OCI-LY7 (cell line): ENCODE results near the gene C1orf185. TPM values are rescaled to one million over a fixed set of nuclear protein-coding genes. Genes with fewer than 3 reads are reported as not detected.

Source experiments
- BruUV-seq: library from RNA; stranded (reverse); fragments of 400-500 nt; replicated peaks from 2 replicates; lab custom pipeline; 2021; lab: Mats Ljungman, UMichigan
- CTCF ChIA-PET: fragments of 300-600 bp; sonication (Branson Sonifier 250); formaldehyde crosslinking; loops from one replicate; lab custom pipeline; 2022; ENCODE audit warnings: antibody characterized with exemption; ENCODE audit not compliant: unreplicated experiment; lab: Charles Lee
- POLR2A ChIA-PET: fragments of 300-600 bp; sonication (Branson Sonifier 250); formaldehyde crosslinking; loops from one replicate; lab custom pipeline; 2022; ENCODE audit warnings: antibody characterized with exemption; lab: Charles Lee
- DNase-seq: peaks from one replicate; pipeline ENCODE4 v3.0.0-alpha.2; 2015; ENCODE audit warnings: low spot score
- H2AFZ ChIP-seq: fragments of 200-600 bp; sonication (generic), shearing (Covaris generic); 2 replicates; pipeline ENCODE4 v1.6.1; 2014; ENCODE audit warnings: mild to moderate bottlenecking, antibody characterized with exemption, low read length, moderate library complexity
- H3K27ac ChIP-seq: fragments of 200-600 bp; sonication (generic); 2 replicates; pipeline ENCODE4 v1.5.1; 2014; ENCODE audit warnings: mixed run types, low read depth, mild to moderate bottlenecking, moderate library complexity, low read length, inconsistent platforms; ENCODE audit not compliant: poor library complexity, severe bottlenecking
- H3K36me3 ChIP-seq: fragments of 200-600 bp; sonication (generic); 2 replicates; pipeline ENCODE4 v1.6.1; 2014; ENCODE audit warnings: mild to moderate bottlenecking, antibody characterized with exemption, low read length, moderate library complexity, mixed read lengths; ENCODE audit not compliant: insufficient read depth
- H3K4me1 ChIP-seq: fragments of 200-600 bp; sonication (generic); 2 replicates; pipeline ENCODE4 v1.5.1; 2014; ENCODE audit warnings: mild to moderate bottlenecking, low read length; ENCODE audit not compliant: insufficient read depth, poor library complexity, severe bottlenecking
- H3K4me2 ChIP-seq: fragments of 200-600 bp; sonication (generic); 2 replicates; pipeline ENCODE4 v1.6.1; 2014; ENCODE audit warnings: mild to moderate bottlenecking, low read length
- H3K4me3 ChIP-seq: fragments of 200-600 bp; sonication (generic); 2 replicates; pipeline ENCODE4 v1.5.1; 2014; ENCODE audit warnings: mild to moderate bottlenecking, low read depth, low read length; ENCODE audit not compliant: poor library complexity, severe bottlenecking
- H3K79me2 ChIP-seq: fragments of 200-600 bp; sonication (generic); 2 replicates; pipeline ENCODE4 v1.6.1; 2016; ENCODE audit warnings: low read depth, mild to moderate bottlenecking, low read length, moderate library complexity, mixed read lengths; ENCODE audit not compliant: insufficient read depth
- H3K9me2 ChIP-seq: fragments of 200-600 bp; sonication (generic); 2 replicates; pipeline ENCODE4 v1.6.1; 2016; ENCODE audit warnings: mild to moderate bottlenecking, low read length, mixed read lengths; ENCODE audit not compliant: insufficient read depth
- H3K9me3 ChIP-seq: fragments of 200-600 bp; sonication (generic); 2 replicates; pipeline ENCODE4 v1.6.1; 2014; ENCODE audit warnings: mild to moderate bottlenecking, mixed run types, low read length, mixed read lengths
- H4K20me1 ChIP-seq: fragments of 200-600 bp; sonication (generic); 2 replicates; pipeline ENCODE4 v1.6.1; 2014; ENCODE audit warnings: mild to moderate bottlenecking, antibody characterized with exemption, low read length, moderate library complexity, mixed read lengths; ENCODE audit not compliant: insufficient read depth
- CTCF ChIP-seq: fragments of 200-600 bp; sonication (generic); conservative IDR thresholded peaks from 2 replicates; pipeline ENCODE4 v1.5.1; 2014; ENCODE audit warnings: mild to moderate bottlenecking, antibody characterized with exemption, low read length, moderate library complexity, mixed read lengths
- EZH2phosphoT487 ChIP-seq: fragments of 200-600 bp; sonication (generic); IDR thresholded peaks from 2 replicates; pipeline ENCODE4 v1.6.1; 2018; ENCODE audit warnings: low read depth, borderline replicate concordance, mild to moderate bottlenecking, mixed run types, antibody characterized with exemption, low read length, moderate library complexity, mixed read lengths
- intact Hi-C: fragments of 100-400 bp; cut with micrococcal nuclease; formaldehyde crosslinking; loops from one replicate; pipeline ENCODE4 v1.10.0; 2022; ENCODE audit not compliant: unreplicated experiment
- total RNA-seq, 2 experiments: library from RNA; depleted of rRNA in 1 of 2; stranded (reverse); fragments of >200 nt in 1 of 2; shearing (Covaris generic) in 1 of 2; gene quantifications; 2 replicates each; pipeline ENCODE4 v1.2.3, GENCODE V29; 2014 to 2022

The C1orf185 gene
- total RNA-seq, 2 experiments from 2014 or later, result not detected

- H2AFZ ChIP-seq, result no peak overlapping the region
- intact Hi-C loops, result no loop called here
- H4K20me1 ChIP-seq, result no peaks in the 10 kb centered on the region
- no peaks in the 10 kb centered on the region for H3K9me3 ChIP-seq
- POLR2A ChIA-PET, result no interaction called here
- no peaks in the 10 kb centered on the region for H3K4me1 ChIP-seq
- BruUV-seq, result no TSS peak
- H3K36me3 ChIP-seq, result no peaks in the 10 kb centered on the region
- no peaks in the 10 kb centered on the region for H3K79me2 ChIP-seq
- no peak for TF ChIP-seq EZH2phosphoT487
- no peak for TF ChIP-seq CTCF
- no peak overlapping the region for H3K27ac ChIP-seq
- no peaks in the 10 kb centered on the region for H3K9me2 ChIP-seq
- H3K4me3 ChIP-seq, result no peak overlapping the region
- DNase-seq, result no peak
- no peak overlapping the region for H3K4me2 ChIP-seq
- CTCF ChIA-PET, result no interaction called here
These were observed 29.4 kb upstream of the C1orf185 start for GRCh38 chr1:51072651-51073050.

- intact Hi-C loops, result no loop called here
- Histone ChIP-seq H3K36me3 (no peaks in the 10 kb centered on the region), H3K9me3 (no peaks in the 10 kb centered on the region), H4K20me1 (no peaks in the 10 kb centered on the region), H3K9me2 (no peaks in the 10 kb centered on the region), H2AFZ (no peak overlapping the region), H3K79me2 (no peaks in the 10 kb centered on the region), H3K4me3 (no peak overlapping the region), H3K4me2 (no peak overlapping the region), H3K4me1 (no peaks in the 10 kb centered on the region), H3K27ac (no peak overlapping the region)
- DNase-seq, result no peak
- BruUV-seq, result no TSS peak
- TF ChIP-seq CTCF, result no peak
- no peak for TF ChIP-seq EZH2phosphoT487
- POLR2A ChIA-PET, result no interaction called here
- CTCF ChIA-PET, result no interaction called here
These were observed 28.6 kb upstream of the C1orf185 start for GRCh38 chr1:51073456-51073855.

DNA sequence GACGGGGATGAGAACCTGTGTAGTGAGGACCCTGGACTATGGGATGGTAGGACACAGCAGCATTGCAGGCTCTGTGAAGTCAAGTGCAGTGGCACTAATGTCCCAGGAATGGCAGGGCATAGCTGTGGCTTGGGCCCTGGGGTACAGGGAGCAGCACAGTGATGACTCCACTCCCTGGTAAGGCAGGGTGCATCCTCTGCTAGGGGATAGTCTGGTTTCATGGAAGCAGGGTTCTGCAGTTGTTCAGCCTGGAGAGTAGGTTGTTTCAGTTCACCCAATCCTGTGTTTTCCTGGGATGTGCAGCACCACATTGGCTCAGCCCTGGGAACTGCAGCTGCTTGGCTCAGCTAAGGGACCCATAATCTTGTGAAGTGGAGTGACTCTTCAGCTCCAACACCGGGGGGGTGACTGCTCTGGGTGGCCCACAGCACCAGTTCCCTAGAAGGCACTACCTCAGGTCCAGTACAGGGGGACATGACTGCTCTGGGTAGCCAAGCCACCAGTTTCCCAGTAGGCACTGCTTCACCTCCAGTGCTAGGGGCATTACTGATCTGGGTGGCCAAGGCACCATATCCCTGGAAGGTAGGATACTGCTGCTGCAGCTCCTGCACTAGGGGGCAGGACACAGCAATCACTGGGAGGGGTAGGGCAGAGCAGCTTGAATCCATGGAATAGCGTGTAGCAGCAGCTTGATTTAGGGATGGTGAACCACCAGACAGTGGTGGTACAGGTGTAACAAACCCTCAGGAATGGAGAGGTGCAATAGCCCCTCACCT lies 15.3 kb upstream of the C1orf185 start:
- POLR2A ChIA-PET, result interaction anchor here (0.5 to 0.7 kb wide), 3 partner anchors 15 to 1791 kb away, joined by 3 read pairs; no protein-coding TSS in a partner anchor
- no peak overlapping the region for H2AFZ ChIP-seq
- H4K20me1 ChIP-seq, result no peaks in the 10 kb centered on the region
- no peak for TF ChIP-seq EZH2phosphoT487
- no peak for TF ChIP-seq CTCF
- no peaks in the 10 kb centered on the region for H3K79me2 ChIP-seq
- no peaks in the 10 kb centered on the region for H3K9me3 ChIP-seq
- H3K4me1 ChIP-seq, result no peaks in the 10 kb centered on the region
- H3K4me3 ChIP-seq, result no peak overlapping the region
- intact Hi-C loops, result no loop called here
- no peak overlapping the region for H3K27ac ChIP-seq
- no peaks in the 10 kb centered on the region for H3K9me2 ChIP-seq
- BruUV-seq, result no TSS peak
- no peak overlapping the region for H3K4me2 ChIP-seq
- no peak for DNase-seq
- CTCF ChIA-PET, result no interaction called here
- no peaks in the 10 kb centered on the region for H3K36me3 ChIP-seq
